Iris pigment epithelial cell (primary cell): ENCODE measurements around the gene TRIM71.

ENCODE experiments used
- DNase-seq: peaks from one replicate; pipeline ENCODE4 v3.0.0-alpha.2; 2011; ENCODE audit warnings: low read depth

Gene TRIM71

GRCh38 chr3:32866533-32866932, 48.7 kb downstream of the TRIM71 start:
- no peak for DNase-seq

DNA sequence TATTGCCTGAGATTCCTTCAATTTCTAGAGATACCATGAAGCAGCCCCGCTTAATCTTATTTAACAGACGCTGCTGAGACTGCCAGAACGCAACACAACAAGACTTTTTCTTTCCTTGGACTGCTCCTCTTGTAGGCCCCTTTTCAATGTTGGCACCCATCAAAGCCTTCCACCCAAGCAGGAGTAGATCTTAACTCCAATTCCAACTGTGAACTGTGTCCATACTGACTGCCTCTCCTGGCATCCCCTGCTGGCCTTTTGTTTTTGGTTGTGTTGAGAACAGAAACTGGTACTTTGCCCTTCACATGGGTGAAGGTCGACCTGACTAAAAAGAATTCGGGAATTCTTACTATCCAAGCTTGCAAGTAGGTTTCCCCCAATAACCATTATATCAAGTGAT, 50.2 kb downstream of the TRIM71 start:
- no peak for DNase-seq

DNA sequence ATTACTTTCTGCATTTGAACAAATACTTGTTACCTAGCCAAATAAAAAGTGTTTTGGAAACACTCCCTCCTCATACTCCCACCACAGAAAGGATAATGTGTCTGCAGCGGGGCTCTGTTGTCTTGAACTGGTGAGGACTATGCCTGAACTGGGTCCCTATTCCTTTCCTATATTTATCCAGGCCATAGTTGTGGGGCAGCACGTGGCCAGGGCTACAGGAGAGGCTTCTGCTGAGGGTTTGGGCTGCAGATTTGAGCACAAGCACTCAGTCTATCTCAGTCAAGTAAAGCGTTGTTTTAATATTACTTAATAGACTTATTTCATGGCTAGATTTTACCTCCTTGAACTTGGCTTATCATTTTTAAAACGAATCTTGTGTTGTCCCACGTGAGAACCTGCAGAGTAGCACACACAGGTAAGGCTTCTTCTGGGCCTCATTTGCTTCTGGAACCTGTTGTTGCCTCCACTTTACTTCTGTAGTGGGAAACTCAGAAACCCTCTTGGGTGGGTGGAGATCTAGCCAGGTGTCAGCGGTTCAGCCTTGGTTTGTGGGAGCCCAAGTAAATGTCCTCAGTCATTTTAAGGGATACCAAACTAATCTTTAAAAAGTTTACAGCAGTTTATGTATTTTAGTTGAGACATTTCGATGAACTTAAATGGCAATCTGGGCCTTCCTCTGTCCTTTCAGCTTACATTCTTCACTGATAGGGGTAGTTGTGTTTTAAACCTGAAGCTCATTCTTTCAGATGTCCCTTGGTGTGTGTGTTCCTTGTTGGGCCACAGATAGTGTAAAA, 51.1 kb downstream of the TRIM71 start:
- DNase-seq = no peak

DNA sequence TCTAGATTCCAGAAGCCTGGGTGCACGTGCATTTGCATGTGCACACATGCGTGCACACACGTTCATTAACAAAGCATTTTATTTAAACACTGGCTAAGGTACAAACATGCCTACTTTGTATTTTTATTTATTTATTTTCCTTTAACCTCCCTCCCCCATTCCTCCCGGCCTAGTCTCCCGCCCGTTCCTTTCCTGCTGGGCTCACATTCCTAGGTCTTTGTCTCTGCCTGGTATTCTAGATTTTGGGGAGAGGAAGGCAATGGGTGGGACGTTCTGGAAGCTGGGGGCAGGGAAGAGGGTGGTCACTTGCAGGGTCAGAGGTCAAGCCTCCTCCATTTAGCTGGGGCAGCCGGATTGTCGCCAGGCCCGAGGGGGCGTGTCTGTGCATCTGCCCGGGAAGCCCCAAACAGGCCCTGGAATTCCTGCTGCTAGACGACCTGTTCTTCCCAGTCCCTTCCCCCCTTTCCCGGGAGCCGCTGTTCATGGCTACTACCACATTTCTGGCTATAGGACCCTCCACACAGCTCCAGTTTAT, 51.8 kb downstream of the TRIM71 start:
- no peak for DNase-seq

DNA sequence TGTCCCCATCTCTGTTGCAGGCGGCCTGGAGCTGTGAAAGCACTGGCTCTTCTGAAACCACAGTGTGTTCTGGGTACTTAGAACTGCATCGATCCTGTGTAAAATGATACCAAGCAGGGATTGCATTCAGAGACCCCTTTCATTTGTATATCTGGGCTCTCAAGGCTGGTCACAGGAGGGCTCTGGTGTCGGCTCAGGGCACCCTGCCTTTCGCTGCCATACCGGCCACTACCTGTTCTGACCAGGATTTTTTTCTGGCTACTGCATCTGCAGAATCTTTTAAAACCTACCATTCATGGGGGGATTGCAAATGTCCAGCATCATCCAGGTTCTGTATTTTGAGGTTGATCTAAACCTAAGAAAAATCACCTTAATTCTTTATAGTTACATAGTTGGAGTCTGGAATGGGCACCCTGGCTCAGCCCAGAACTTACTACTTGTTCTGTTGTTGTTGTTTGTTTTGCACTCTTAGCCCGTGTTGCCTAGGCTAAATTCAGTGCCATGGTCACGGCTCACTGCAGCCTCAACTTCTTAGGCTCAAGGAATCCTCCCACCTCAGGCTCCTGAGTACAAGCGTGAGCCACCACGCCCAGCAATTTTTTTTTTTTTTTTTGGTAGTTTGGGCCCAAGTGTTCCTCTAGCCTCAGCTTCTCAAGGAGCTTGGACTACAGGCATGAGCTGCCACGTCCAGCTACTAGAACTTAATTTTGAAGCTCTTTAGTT, 52.7 kb downstream of the TRIM71 start:
- DNase-seq = no peak

- no peak for DNase-seq
Observed at GRCh38 chr3:32871273-32871672, 53.5 kb downstream of the TRIM71 start.

- no peak for DNase-seq
Observed at GRCh38 chr3:32872487-32873382, 54.9 kb downstream of the TRIM71 start.

GRCh38 chr3:32873531-32874130, 55.8 kb downstream of the TRIM71 start:
- no peak for DNase-seq

GRCh38 chr3:32876920-32877319, 59.1 kb downstream of the TRIM71 start:
- no peak for DNase-seq

DNA sequence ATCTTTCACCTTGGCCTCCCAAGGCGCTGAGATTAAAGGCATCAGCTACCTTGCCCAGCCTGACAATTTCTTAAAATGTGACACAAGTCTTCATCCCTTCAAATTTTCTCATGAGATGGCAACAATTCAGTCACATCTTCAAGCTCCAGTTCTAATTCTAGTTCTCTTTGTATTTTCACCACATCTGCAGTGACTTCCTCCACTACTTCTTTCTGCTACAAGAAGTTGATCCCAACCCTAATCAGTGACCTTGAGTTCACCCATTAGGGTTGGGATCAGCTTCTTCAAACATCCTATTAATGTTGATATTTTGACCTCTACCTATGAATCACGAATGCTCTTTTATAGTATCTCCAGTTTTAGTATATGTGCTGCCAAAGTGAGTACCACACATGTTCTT, 59.8 kb downstream of the TRIM71 start:
- DNase-seq = no peak

DNA sequence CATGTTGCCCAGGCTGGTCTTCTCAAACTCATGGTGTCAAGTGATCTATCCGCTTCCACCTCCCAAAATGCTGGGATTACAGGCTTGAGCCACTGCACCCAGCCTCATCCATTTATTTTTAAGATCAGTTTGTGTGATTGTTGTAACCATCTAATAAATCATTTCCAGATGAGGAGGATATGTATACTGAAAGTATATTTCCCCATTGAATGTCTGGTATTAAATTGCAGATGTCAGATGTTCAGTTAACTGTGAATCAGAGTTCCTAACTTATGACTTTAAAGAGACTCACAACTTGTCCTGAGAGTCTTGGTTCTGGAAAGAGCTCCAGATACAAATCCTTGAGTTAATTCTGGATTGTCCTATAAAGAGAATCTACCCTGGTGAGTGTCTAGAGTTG, 62.4 kb downstream of the TRIM71 start:
- no peak for DNase-seq

GRCh38 chr3:32881624-32882023, 63.8 kb downstream of the TRIM71 start:
- no peak for DNase-seq

- no peak for DNase-seq
Observed at GRCh38 chr3:32882189-32882588, 64.4 kb downstream of the TRIM71 start.

- no peak for DNase-seq
Observed at GRCh38 chr3:32882603-32883025, 64.8 kb downstream of the TRIM71 start.

DNA sequence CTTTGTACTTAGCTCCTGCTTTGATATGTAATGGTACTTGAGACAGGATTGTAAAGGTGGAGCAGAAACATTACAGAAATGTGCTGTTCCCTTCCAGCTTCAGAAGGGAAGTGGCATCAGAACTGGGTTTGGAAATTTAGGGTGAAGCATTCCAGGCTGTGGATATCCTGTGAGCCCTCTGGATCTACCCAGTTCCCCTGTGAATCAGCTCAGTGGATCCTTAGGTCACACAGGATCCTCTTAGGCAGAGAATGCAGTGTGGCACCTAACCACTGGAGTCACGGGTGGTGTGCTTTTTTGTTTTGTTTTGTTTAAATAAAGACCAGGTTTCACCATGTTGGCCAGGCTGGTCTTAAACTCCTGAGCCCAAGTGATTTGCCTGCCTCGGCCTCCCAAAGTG, 66.0 kb downstream of the TRIM71 start:
- DNase-seq = no peak

DNA sequence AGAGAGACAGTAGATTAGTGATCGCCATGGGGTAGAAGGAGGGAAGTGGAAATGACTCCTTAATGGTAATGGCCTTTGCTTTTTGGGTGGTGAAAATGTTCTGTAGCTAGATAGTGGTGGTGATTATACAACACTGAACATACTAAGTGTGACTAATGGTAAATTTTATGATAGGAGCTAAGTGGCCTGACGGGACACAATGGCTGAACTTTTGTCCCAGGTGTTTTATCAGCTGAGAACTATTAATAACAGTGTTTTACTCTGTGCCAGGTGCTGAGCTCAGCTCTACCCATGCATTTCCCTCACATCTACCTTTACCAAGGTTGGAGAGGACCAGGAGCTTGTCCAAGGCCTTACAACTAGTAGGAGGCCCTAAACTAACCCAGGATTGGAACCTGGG, 66.8 kb downstream of the TRIM71 start:
- no peak for DNase-seq

- DNase-seq = no peak
Observed at GRCh38 chr3:32885283-32885901, 67.6 kb downstream of the TRIM71 start.

GRCh38 chr3:32886296-32886695, 68.5 kb downstream of the TRIM71 start:
- no peak for DNase-seq

DNA sequence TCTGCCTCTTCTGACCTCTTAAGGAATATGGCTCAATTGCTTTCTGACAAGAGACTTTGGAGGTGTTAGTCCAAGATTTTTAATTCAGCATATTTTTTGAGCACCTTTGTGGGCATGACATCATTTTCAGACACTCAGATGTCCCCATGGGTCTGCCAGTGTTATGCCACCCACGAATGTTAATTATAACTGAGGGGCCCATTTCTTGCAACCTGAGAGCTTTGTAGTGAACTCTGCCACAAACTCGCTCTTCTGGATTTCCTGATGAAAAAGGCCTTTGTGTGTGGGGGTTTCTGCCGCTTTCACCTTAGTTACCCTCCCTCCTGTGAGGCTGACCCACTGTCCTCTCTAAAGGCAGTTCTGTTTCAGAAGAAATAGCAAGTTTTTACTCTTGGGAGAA, 69.1 kb downstream of the TRIM71 start:
- DNase-seq = no peak

- no peak for DNase-seq
Observed at GRCh38 chr3:32888739-32889138, 70.9 kb downstream of the TRIM71 start.
